Measurements from ENCODE around the gene SCFD2.

The SCFD2 gene

DNA sequence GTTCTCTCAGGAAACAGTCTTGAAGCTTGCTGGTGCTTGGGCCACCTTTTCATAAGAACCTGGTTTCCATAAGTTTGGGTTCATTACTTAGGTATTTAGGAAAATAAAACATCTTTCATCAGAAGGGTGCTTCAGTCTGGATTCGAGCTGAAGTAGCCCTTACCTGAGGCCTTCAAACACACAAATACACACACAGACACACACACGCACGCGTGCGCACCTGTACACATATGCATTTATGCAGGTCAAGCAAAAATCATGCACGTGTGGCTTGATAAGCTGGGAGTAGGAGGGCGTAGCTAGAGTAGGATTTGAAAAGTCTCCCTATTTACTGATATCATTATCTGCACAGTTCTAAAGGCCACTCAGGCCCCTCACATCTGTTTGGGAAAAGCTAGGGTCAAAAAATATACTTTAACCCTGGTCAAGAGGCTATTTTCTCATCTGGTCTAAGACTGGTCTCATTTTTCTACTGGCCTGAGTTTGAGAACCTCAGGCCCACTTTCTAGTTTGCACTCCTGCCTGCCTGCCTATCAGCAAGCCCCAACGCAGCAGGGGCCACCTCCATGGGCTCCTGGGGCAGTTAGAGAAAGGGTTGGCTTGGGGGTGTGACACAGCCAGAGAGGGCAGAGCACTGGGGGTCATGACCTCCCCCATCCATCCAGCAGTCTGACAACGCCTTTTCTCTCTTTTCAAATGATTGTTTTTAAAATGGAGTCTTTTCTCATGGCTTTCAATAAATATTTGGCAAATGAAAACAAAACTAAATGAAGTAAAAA is 439.5 kb downstream of the SCFD2 start:
- no peaks in the 10 kb centered on the region for H3K27me3 ChIP-seq (ENCODE audit: control insufficient read depth, insufficient read depth, low read length, poor library complexity, severe bottlenecking)
- peaks cover 28% of the 10 kb centered on the region for H3K4me1 ChIP-seq (ENCODE audit: control insufficient read depth, insufficient read depth, low read length)
- peak overlapping the region; percentile 68 for H3K27ac ChIP-seq (ENCODE audit: insufficient read depth, low read depth, low read length, poor library complexity, severe bottlenecking)
- H3K9me3 ChIP-seq (ENCODE audit: control insufficient read depth, low read length) = no peaks in the 10 kb centered on the region
- 66 to 75% methylated on average over 6 to 9 of the region's 9 CpGs for WGBS, 2 experiments
- H3K4me3 ChIP-seq (ENCODE audit: insufficient read depth, low read depth, low read length) = no peak overlapping the region
- H3K36me3 ChIP-seq (ENCODE audit: control insufficient read depth, insufficient read depth, low read length) = no peaks in the 10 kb centered on the region

DNA sequence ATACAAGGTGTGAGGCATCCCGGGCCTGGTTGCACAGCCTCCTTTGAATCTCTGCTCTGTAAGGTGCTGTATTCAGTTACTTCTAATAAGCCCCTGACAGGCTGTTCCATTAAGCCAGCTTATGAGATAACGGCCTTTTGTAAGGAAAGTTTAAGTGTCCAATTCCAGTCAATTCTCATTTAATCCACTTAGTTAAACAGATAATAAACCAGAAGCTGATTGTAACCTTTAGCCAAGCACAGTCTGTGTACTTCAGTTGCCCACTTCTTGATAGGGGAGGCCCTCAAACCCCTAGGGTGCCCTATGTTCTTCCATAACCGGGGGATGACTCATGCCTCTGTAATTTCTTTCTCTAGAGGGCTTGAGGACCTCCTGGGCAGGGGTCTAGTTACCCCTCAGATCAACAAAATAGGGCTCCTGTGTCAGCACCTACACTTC is 440.3 kb downstream of the SCFD2 start:
- 50 to 54% methylated on average over 3 of the region's 3 CpGs for WGBS, 2 experiments
- no peaks in the 10 kb centered on the region for H3K27me3 ChIP-seq (ENCODE audit: control insufficient read depth, insufficient read depth, low read length, poor library complexity, severe bottlenecking)
- H3K36me3 ChIP-seq (ENCODE audit: control insufficient read depth, insufficient read depth, low read length) = no peaks in the 10 kb centered on the region
- H3K9me3 ChIP-seq (ENCODE audit: control insufficient read depth, low read length) = no peaks in the 10 kb centered on the region
- H3K4me3 ChIP-seq (ENCODE audit: insufficient read depth, low read depth, low read length) = no peak overlapping the region
- H3K27ac ChIP-seq (ENCODE audit: insufficient read depth, low read depth, low read length, poor library complexity, severe bottlenecking) = peak overlapping the region; percentile 68
- peaks cover 25% of the 10 kb centered on the region for H3K4me1 ChIP-seq (ENCODE audit: control insufficient read depth, insufficient read depth, low read length)

DNA sequence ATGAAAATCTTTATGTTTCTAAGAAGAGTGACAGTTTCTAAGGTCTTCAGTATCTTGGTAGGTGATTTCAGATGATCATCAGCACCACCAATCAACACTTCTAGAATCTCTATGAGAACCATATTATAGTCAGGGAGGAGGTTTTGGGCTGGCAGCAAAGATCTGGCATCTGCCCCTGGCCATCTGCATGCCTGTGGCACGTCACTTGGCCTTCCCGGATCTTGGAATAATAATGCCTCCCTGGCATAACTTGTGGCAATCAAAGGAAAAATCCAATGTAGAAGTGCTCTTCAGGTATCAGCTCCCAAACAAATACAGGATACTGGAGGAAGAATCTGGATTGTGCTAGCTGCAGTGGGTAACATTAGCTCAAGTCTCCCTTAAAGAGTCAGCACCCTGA is 446.4 kb downstream of the SCFD2 start:
- no peak overlapping the region for H3K27ac ChIP-seq (ENCODE audit: insufficient read depth, low read depth, low read length, poor library complexity, severe bottlenecking)
- 95 to 98% methylated on average over 2 of the region's 2 CpGs for WGBS, 2 experiments
- H3K36me3 ChIP-seq (ENCODE audit: control insufficient read depth, insufficient read depth, low read length) = no peaks in the 10 kb centered on the region
- no peaks in the 10 kb centered on the region for H3K27me3 ChIP-seq (ENCODE audit: control insufficient read depth, insufficient read depth, low read length, poor library complexity, severe bottlenecking)
- H3K4me3 ChIP-seq (ENCODE audit: insufficient read depth, low read depth, low read length) = no peak overlapping the region
- no peaks in the 10 kb centered on the region for H3K4me1 ChIP-seq (ENCODE audit: control insufficient read depth, insufficient read depth, low read length)
- H3K9me3 ChIP-seq (ENCODE audit: control insufficient read depth, low read length) = no peaks in the 10 kb centered on the region

DNA sequence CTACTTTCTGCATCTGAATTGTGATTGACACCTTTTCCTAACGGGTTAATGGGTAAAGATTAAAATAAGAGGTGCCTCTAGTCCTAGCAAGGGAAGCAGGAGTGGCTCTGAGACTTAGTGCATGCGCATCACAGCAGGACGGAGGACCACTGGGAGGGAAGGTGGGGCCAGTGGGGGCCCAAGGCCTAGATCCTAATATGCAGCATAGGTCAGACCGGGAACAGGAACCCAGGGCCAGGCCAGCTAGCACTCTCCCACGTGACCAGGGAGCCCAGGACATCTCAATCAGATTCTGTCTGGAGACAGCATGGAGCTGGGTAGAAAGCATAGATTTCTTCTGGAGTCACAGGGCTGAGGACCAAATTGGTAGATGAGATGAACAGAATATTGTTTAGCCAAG is 448.0 kb downstream of the SCFD2 start:
- WGBS, 2 experiments = 78 to 88% methylated on average over 5 of the region's 5 CpGs

DNA sequence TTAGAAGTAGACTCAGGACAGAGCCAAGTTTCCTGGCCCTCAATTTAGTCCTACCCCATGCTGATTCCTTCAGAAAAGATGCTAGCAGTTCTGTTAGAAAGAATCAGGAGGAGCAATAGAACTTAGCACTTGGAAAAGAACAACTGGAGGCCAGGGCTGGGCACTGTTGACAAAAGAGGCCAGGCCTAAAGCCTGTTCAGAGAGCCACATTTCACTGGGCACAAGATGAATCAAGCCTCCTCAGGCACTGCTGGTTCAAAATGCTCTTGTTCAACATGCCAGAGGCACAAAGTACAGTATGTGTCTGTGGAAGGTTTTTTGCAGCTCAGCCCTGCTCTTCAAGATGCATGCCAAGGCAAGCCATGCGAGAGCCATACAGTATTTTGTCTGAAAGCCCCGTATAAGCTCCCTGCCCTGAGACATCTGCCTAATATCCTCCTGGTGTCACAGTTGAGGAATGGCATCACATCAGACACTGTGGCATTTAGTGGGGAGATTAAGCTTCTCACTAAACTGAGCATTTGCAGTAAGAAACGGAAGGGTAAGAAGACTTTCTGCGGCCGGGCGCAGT is 450.0 kb downstream of the SCFD2 start:
- WGBS, 2 experiments = 93 to 97% methylated on average over 6 of the region's 6 CpGs
- no peaks in the 10 kb centered on the region for H3K27me3 ChIP-seq (ENCODE audit: control insufficient read depth, insufficient read depth, low read length, poor library complexity, severe bottlenecking)
- H3K4me1 ChIP-seq (ENCODE audit: control insufficient read depth, insufficient read depth, low read length) = no peaks in the 10 kb centered on the region
- no peak overlapping the region for H3K27ac ChIP-seq (ENCODE audit: insufficient read depth, low read depth, low read length, poor library complexity, severe bottlenecking)
- H3K36me3 ChIP-seq (ENCODE audit: control insufficient read depth, insufficient read depth, low read length) = no peaks in the 10 kb centered on the region
- H3K4me3 ChIP-seq (ENCODE audit: insufficient read depth, low read depth, low read length) = no peak overlapping the region
- H3K9me3 ChIP-seq (ENCODE audit: control insufficient read depth, low read length) = no peaks in the 10 kb centered on the region

More for the DNA sequence above, 448.0 kb downstream of the SCFD2 start:
- Histone ChIP-seq H3K27ac (ENCODE audit: insufficient read depth, low read depth, low read length, poor library complexity, severe bottlenecking) (no peak overlapping the region), H3K4me1 (ENCODE audit: control insufficient read depth, insufficient read depth, low read length) (no peaks in the 10 kb centered on the region), H3K9me3 (ENCODE audit: control insufficient read depth, low read length) (no peaks in the 10 kb centered on the region), H3K36me3 (ENCODE audit: control insufficient read depth, insufficient read depth, low read length) (no peaks in the 10 kb centered on the region), H3K4me3 (ENCODE audit: insufficient read depth, low read depth, low read length) (no peak overlapping the region), H3K27me3 (ENCODE audit: control insufficient read depth, insufficient read depth, low read length, poor library complexity, severe bottlenecking) (no peaks in the 10 kb centered on the region)

DNA sequence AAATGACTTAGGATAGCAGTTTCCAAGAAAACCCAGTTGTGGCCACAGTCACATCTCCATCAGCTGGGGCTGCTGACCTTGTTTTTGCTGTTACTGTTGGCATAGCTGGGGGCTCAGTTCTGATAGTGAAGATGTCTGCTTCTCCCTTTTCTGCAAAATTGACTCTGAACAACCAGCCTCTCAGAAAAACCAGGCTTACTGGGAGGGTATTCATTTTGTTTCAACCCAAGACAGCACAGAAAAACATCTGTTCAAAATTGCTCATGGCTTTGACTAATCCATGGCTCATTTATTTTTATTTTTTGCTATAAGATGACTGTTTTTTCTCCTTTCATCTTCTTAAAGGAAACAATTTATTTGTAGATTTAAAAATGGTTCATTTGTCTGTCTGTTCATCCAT is 450.7 kb downstream of the SCFD2 start:
- no peaks in the 10 kb centered on the region for H3K4me1 ChIP-seq (ENCODE audit: control insufficient read depth, insufficient read depth, low read length)
- no peaks in the 10 kb centered on the region for H3K27me3 ChIP-seq (ENCODE audit: control insufficient read depth, insufficient read depth, low read length, poor library complexity, severe bottlenecking)
- H3K4me3 ChIP-seq (ENCODE audit: insufficient read depth, low read depth, low read length) = no peak overlapping the region
- H3K36me3 ChIP-seq (ENCODE audit: control insufficient read depth, insufficient read depth, low read length) = no peaks in the 10 kb centered on the region
- H3K27ac ChIP-seq (ENCODE audit: insufficient read depth, low read depth, low read length, poor library complexity, severe bottlenecking) = no peak overlapping the region
- H3K9me3 ChIP-seq (ENCODE audit: control insufficient read depth, low read length) = no peaks in the 10 kb centered on the region

DNA sequence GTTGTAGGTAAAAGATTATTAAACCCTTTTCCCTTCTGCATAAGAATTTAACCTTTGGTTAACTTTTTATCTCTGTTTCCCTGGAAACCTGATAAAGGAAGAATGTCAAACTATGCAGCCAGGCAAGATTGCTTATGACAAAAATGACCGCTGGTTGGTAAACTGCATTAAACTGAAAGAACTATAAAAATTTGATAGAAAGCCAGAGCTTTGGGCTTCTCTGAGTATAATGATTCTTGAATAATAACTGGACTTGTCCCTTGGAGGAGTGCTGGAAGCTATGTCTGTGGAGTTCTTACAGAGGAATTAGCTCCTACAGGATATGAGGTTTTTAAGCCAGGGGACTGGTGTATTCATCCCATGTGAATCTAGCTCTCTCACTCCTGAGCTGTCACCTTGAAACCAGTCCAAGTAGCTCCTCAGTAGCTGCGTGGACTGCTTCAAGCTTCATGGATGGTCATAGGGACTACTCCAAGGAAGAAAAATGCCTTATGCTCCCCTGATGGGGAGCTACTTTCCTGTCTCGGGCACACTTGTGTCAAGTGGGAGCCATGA is 451.7 kb downstream of the SCFD2 start:
- 94 to 96% methylated on average over 3 of the region's 3 CpGs for WGBS, 2 experiments

DNA sequence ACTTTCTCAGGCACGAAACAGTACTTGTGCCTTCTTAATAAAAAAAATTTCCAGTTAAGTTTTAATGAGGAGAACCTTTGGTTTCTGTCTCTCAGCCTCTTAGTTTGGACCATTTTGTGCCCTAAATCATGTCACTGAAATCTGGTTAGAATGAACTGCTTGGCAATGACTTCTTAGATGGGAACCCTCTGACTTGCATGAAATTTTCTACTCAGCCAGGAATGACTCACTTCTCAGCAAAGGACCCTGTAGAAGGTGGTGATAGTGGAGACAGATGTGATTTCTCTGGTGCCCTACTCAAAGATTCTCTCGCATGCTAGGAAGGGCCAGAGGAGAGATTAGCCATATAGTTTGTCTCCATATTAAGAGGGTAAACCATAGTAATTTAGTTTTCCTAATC is 453.3 kb downstream of the SCFD2 start:
- Histone ChIP-seq H3K9me3 (ENCODE audit: control insufficient read depth, low read length) (no peaks in the 10 kb centered on the region), H3K27ac (ENCODE audit: insufficient read depth, low read depth, low read length, poor library complexity, severe bottlenecking) (no peak overlapping the region), H3K27me3 (ENCODE audit: control insufficient read depth, insufficient read depth, low read length, poor library complexity, severe bottlenecking) (no peaks in the 10 kb centered on the region), H3K36me3 (ENCODE audit: control insufficient read depth, insufficient read depth, low read length) (no peaks in the 10 kb centered on the region), H3K4me3 (ENCODE audit: insufficient read depth, low read depth, low read length) (no peak overlapping the region), H3K4me1 (ENCODE audit: control insufficient read depth, insufficient read depth, low read length) (no peaks in the 10 kb centered on the region)
- 94 to 98% methylated on average over 2 of the region's 2 CpGs for WGBS, 2 experiments

More for the DNA sequence above, 451.7 kb downstream of the SCFD2 start:
- no peaks in the 10 kb centered on the region for H3K27me3 ChIP-seq (ENCODE audit: control insufficient read depth, insufficient read depth, low read length, poor library complexity, severe bottlenecking)
- H3K4me1 ChIP-seq (ENCODE audit: control insufficient read depth, insufficient read depth, low read length) = no peaks in the 10 kb centered on the region
- no peak overlapping the region for H3K27ac ChIP-seq (ENCODE audit: insufficient read depth, low read depth, low read length, poor library complexity, severe bottlenecking)
- H3K36me3 ChIP-seq (ENCODE audit: control insufficient read depth, insufficient read depth, low read length) = no peaks in the 10 kb centered on the region
- no peaks in the 10 kb centered on the region for H3K9me3 ChIP-seq (ENCODE audit: control insufficient read depth, low read length)
- H3K4me3 ChIP-seq (ENCODE audit: insufficient read depth, low read depth, low read length) = no peak overlapping the region

DNA sequence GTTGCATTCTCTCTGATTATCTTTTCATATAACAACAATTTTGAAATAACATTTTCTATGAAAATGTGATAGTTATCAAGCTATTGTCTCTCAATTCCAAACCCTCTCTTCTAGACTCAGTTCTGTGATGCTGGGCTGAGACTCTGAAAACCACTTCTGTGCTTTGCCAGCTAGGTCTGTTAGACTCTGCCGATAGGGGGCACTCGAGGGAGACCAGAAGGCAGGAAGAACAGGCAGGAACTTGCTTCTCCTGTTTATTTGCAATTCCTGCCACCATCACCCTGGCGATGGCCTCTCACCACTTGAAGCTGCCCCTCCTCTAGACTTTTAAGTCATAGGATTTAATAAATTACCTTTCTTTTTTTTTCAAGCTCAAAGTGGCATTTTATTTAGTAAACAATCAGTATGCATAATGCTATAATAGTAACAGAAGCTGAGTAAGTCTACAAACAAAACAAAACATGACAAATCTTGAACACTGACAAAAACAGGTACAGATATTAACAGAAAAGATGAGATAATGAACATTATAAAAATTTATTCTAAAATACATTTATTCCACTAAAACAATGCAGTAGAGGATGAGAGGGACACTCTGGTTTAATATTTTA is 454.1 kb downstream of the SCFD2 start:
- no peaks in the 10 kb centered on the region for H3K9me3 ChIP-seq (ENCODE audit: control insufficient read depth, low read length)
- 16 to 21% methylated on average over 3 of the region's 3 CpGs for WGBS, 2 experiments
- H3K27ac ChIP-seq (ENCODE audit: insufficient read depth, low read depth, low read length, poor library complexity, severe bottlenecking) = no peak overlapping the region
- H3K4me3 ChIP-seq (ENCODE audit: insufficient read depth, low read depth, low read length) = no peak overlapping the region
- H3K27me3 ChIP-seq (ENCODE audit: control insufficient read depth, insufficient read depth, low read length, poor library complexity, severe bottlenecking) = no peaks in the 10 kb centered on the region
- no peaks in the 10 kb centered on the region for H3K36me3 ChIP-seq (ENCODE audit: control insufficient read depth, insufficient read depth, low read length)
- no peaks in the 10 kb centered on the region for H3K4me1 ChIP-seq (ENCODE audit: control insufficient read depth, insufficient read depth, low read length)

DNA sequence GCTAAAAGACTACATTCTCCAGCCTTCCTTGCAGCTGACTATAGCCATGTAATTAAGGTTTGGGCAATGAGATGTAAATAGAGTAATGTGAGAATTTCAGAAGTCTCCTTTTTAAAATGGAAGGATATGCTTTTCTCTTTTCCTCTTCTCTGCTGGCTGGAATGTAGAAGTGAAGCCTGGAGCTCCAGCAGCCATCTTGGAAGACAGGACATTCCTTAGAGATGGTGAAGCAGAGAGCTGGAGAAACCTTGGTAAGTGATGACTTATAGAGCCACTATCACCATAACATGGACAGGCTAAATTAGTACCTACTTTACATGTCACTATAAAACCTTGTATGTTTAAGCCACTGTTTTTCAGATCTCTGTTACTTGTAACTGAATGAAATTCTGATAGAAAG is 455.7 kb downstream of the SCFD2 start:
- Histone ChIP-seq H3K27me3 (ENCODE audit: control insufficient read depth, insufficient read depth, low read length, poor library complexity, severe bottlenecking) (no peaks in the 10 kb centered on the region), H3K27ac (ENCODE audit: insufficient read depth, low read depth, low read length, poor library complexity, severe bottlenecking) (no peak overlapping the region), H3K9me3 (ENCODE audit: control insufficient read depth, low read length) (no peaks in the 10 kb centered on the region), H3K4me1 (ENCODE audit: control insufficient read depth, insufficient read depth, low read length) (no peaks in the 10 kb centered on the region), H3K4me3 (ENCODE audit: insufficient read depth, low read depth, low read length) (no peak overlapping the region), H3K36me3 (ENCODE audit: control insufficient read depth, insufficient read depth, low read length) (no peaks in the 10 kb centered on the region)
